ENCODE measurements around the gene RRP12. TPM values are rescaled to one million over a fixed set of nuclear protein-coding genes. Genes with fewer than 3 reads are reported as not detected.

Gene RRP12
- total RNA-seq, 2 donors from 2014 or later: 33.0 to 34.7 TPM

GRCh38 chr10:97341416-97341815 lies 59.7 kb downstream of the RRP12 start:
- no peak for DNase-seq
- Histone ChIP-seq H3K27me3 (ENCODE audit: control insufficient read depth, insufficient read depth, low read length, poor library complexity, severe bottlenecking) (peaks cover 11% of the 10 kb centered on the region), H3K9me3 (ENCODE audit: control insufficient read depth, low read length) (no peaks in the 10 kb centered on the region), H3K36me3 (ENCODE audit: control insufficient read depth, insufficient read depth, low read length) (no peaks in the 10 kb centered on the region), H3K9ac (ENCODE audit: extremely low read depth, low read length, poor library complexity, severe bottlenecking) (no peak overlapping the region), H3K4me3 (ENCODE audit: low read length) (no peak overlapping the region), H3K4me1 (ENCODE audit: control insufficient read depth, insufficient read depth, low read length) (peaks cover 4% of the 10 kb centered on the region), H3K27ac (ENCODE audit: low read depth, low read length) (no peak overlapping the region)
- WGBS, 2 experiments (ENCODE audit: insufficient coverage in 1 of 2, insufficient read length in 1 of 2): 92 to 98% methylated on average over 2 of the region's 2 CpGs
- H3K27ac Mint-ChIP-seq: no peak overlapping the region
- H3K36me3 Mint-ChIP-seq (ENCODE audit: low read depth): no peaks in the 10 kb centered on the region
- H3K4me3 Mint-ChIP-seq: no peak overlapping the region
- no peaks in the 10 kb centered on the region for H3K9me3 Mint-ChIP-seq
- TF ChIP-seq CTCF (conservative IDR thresholded peaks at IDR 0.05): no peak
- peaks cover 33% of the 10 kb centered on the region for H3K27me3 Mint-ChIP-seq (ENCODE audit: insufficient read depth)
- peaks cover 25% of the 10 kb centered on the region for H3K4me1 Mint-ChIP-seq

- H3K27me3 Mint-ChIP-seq (ENCODE audit: insufficient read depth): peaks cover 36% of the 10 kb centered on the region
Measured at GRCh38 chr10:97338041-97338440, 63.1 kb downstream of the RRP12 start.

GRCh38 chr10:97336942-97337831 lies 64.0 kb downstream of the RRP12 start:
- H3K27me3 ChIP-seq (ENCODE audit: control insufficient read depth, insufficient read depth, low read length, poor library complexity, severe bottlenecking): peaks cover 11% of the 10 kb centered on the region
- peak overlapping the region; percentile 85 for H3K27ac Mint-ChIP-seq
- no peak overlapping the region for H3K9ac ChIP-seq (ENCODE audit: extremely low read depth, low read length, poor library complexity, severe bottlenecking)
- no peak overlapping the region for H3K27ac ChIP-seq (ENCODE audit: low read depth, low read length)
- H3K4me1 Mint-ChIP-seq: peaks cover 31% of the 10 kb centered on the region
- WGBS, 2 experiments (ENCODE audit: insufficient coverage in 1 of 2, insufficient read length in 1 of 2): 1 to 2% methylated on average over 8 to 11 of the region's 11 CpGs
- peaks cover 5% of the 10 kb centered on the region for H3K4me1 ChIP-seq (ENCODE audit: control insufficient read depth, insufficient read depth, low read length)
- no peaks in the 10 kb centered on the region for H3K36me3 Mint-ChIP-seq (ENCODE audit: low read depth)
- H3K36me3 ChIP-seq (ENCODE audit: control insufficient read depth, insufficient read depth, low read length): no peaks in the 10 kb centered on the region
- no peak for TF ChIP-seq CTCF (conservative IDR thresholded peaks at IDR 0.05)
- H3K9me3 ChIP-seq (ENCODE audit: control insufficient read depth, low read length): no peaks in the 10 kb centered on the region
- DNase-seq: peak; percentile 87
- peaks cover 37% of the 10 kb centered on the region for H3K27me3 Mint-ChIP-seq (ENCODE audit: insufficient read depth)
- H3K4me3 ChIP-seq (ENCODE audit: low read length): peak overlapping the region; percentile 8
- no peaks in the 10 kb centered on the region for H3K9me3 Mint-ChIP-seq
- peak overlapping the region; percentile 80 for H3K4me3 Mint-ChIP-seq

More at GRCh38 chr10:97338041-97338440, 63.1 kb downstream of the RRP12 start:
- no peak for DNase-seq
- 46 to 57% methylated on average over 5 of the region's 5 CpGs for WGBS, 2 experiments (ENCODE audit: insufficient coverage in 1 of 2, insufficient read length in 1 of 2)
- Mint-ChIP-seq H3K4me1 (peaks cover 26% of the 10 kb centered on the region), H3K9me3 (no peaks in the 10 kb centered on the region), H3K36me3 (ENCODE audit: low read depth) (no peaks in the 10 kb centered on the region), H3K27ac (no peak overlapping the region), H3K4me3 (no peak overlapping the region)
- H3K36me3 ChIP-seq (ENCODE audit: control insufficient read depth, insufficient read depth, low read length): no peaks in the 10 kb centered on the region
- peak overlapping the region; percentile 8 for H3K4me3 ChIP-seq (ENCODE audit: low read length)
- no peak overlapping the region for H3K27ac ChIP-seq (ENCODE audit: low read depth, low read length)
- H3K4me1 ChIP-seq (ENCODE audit: control insufficient read depth, insufficient read depth, low read length): peaks cover 4% of the 10 kb centered on the region
- H3K27me3 ChIP-seq (ENCODE audit: control insufficient read depth, insufficient read depth, low read length, poor library complexity, severe bottlenecking): peaks cover 11% of the 10 kb centered on the region
- no peak for TF ChIP-seq CTCF (conservative IDR thresholded peaks at IDR 0.05)
- no peaks in the 10 kb centered on the region for H3K9me3 ChIP-seq (ENCODE audit: control insufficient read depth, low read length)
- H3K9ac ChIP-seq (ENCODE audit: extremely low read depth, low read length, poor library complexity, severe bottlenecking): no peak overlapping the region
